B cell (primary cell): Measurements from ENCODE around the gene B3GNT7. TPM values are rescaled to one million over a fixed set of nuclear protein-coding genes. Genes with fewer than 3 reads are reported as not detected.

Experiments used
- ATAC-seq: fragments of 200-7000 bp; cut with Tn5 transposase; one replicate; pipeline ENCODE4 v1.10.0; 2021; ENCODE audit warnings: low read depth, mild to moderate bottlenecking, moderate number of reproducible peaks, moderate library complexity
- CTCF ChIA-PET: fragments of 350-600 bp; sonication (Branson Sonifier 250); formaldehyde crosslinking; loops from one replicate; lab custom pipeline; 2021; ENCODE audit warnings: antibody characterized with exemption, inconsistent platforms; lab: Charles Lee
- POLR2A ChIA-PET: fragments of 350-600 bp; sonication (Branson Sonifier 250); formaldehyde crosslinking; loops from one replicate; lab custom pipeline; 2021; ENCODE audit warnings: antibody characterized with exemption; lab: Charles Lee
- DNase-seq: peaks from one replicate; pipeline ENCODE4 v3.0.0; 2013
- H2AFZ ChIP-seq: 2 replicates; pipeline ENCODE4 v1.6.1; 2012; ENCODE audit warnings: mild to moderate bottlenecking, low read depth, low read length; ENCODE audit not compliant: insufficient read depth, poor library complexity, severe bottlenecking
- H3K27ac ChIP-seq, 2 donors: 1 replicate in 1 of 2; 2 replicates in 1 of 2; pipeline ENCODE4 v1.5.1; 2012 to 2013; ENCODE audit warnings: low read length in 2 of 2, mild to moderate bottlenecking in 2 of 2, moderate library complexity in 1 of 2
- H3K27me3 ChIP-seq, 4 experiments: fragments of 200-600 bp in 1 of 4; sonication (generic) in 1 of 4; replicated peaks in 1 of 4; 1 replicate in 2 of 4; 2 replicates in 2 of 4; pipeline versions ENCODE4 v1.6.1 to v1.7.0; 2013 to 2016; ENCODE audit warnings: low read length in 3 of 4, mild to moderate bottlenecking in 2 of 4, mixed read lengths in 1 of 4, moderate library complexity in 1 of 4; ENCODE audit not compliant: insufficient read depth in 4 of 4, control insufficient read depth in 3 of 4; ENCODE audit errors: control extremely low read depth in 1 of 4
- H3K36me3 ChIP-seq, 2 experiments: replicated peaks in 1 of 2; 1 replicate in 1 of 2; 2 replicates in 1 of 2; pipeline versions ENCODE4 v1.6.1 to v1.7.1; 2013; ENCODE audit warnings: low read length in 1 of 2; ENCODE audit not compliant: insufficient read depth in 2 of 2, control insufficient read depth in 1 of 2; ENCODE audit errors: control extremely low read depth in 1 of 2, extremely low read depth in 1 of 2
- H3K4me1 ChIP-seq, 2 donors: fragments of 200-600 bp in 1 of 2; sonication (generic) in 1 of 2; 1 replicate in 1 of 2; 2 replicates in 1 of 2; pipeline versions ENCODE4 v1.5.1 to v1.6.1; 2013 to 2017; ENCODE audit warnings: low read length in 2 of 2; ENCODE audit not compliant: control insufficient read depth in 2 of 2, insufficient read depth in 2 of 2
- H3K4me2 ChIP-seq: replicated peaks from 2 replicates; pipeline ENCODE3; 2012; ENCODE audit warnings: mild to moderate bottlenecking, low read depth, low read length; ENCODE audit not compliant: poor library complexity, severe bottlenecking
- H3K4me3 ChIP-seq, 5 experiments: fragments of 200-600 bp in 1 of 5; sonication (generic) in 1 of 5; 1 replicate in 3 of 5; 2 replicates in 2 of 5; pipeline versions ENCODE4 v1.5.1 to v1.7.0; 2011 to 2016; ENCODE audit warnings: low read length in 4 of 5, mild to moderate bottlenecking in 4 of 5, low read depth in 2 of 5, control low read depth in 1 of 5, moderate library complexity in 1 of 5; ENCODE audit not compliant: insufficient read depth in 1 of 5; ENCODE audit errors: control extremely low read depth in 1 of 5, extremely low read depth in 1 of 5
- H3K79me2 ChIP-seq: fragments of 200-600 bp; sonication (generic); one replicate; pipeline ENCODE4 v1.6.0; 2016; ENCODE audit warnings: low read length; ENCODE audit not compliant: control insufficient read depth, insufficient read depth
- H3K9ac ChIP-seq: fragments of 200-600 bp; sonication (generic); 2 replicates; pipeline ENCODE4 v1.6.1; 2017; ENCODE audit warnings: mild to moderate bottlenecking, low read length, moderate library complexity
- H3K9me3 ChIP-seq, 3 donors: one replicate each; pipeline versions ENCODE4 v1.6.1 to v1.7.1; 2013; ENCODE audit warnings: low read length in 2 of 3; ENCODE audit not compliant: control insufficient read depth in 2 of 3, insufficient read depth in 1 of 3; ENCODE audit errors: control extremely low read depth in 1 of 3
- H4K20me1 ChIP-seq: 2 replicates; pipeline ENCODE4 v1.6.0; 2012; ENCODE audit warnings: mild to moderate bottlenecking, low read length; ENCODE audit not compliant: insufficient read depth, control insufficient read depth, poor library complexity, severe bottlenecking
- H3K27ac Mint-ChIP-seq: one replicate; pipeline ENCODE4 v1.8.0; 2021; ENCODE audit warnings: mixed read lengths
- H3K27me3 Mint-ChIP-seq: one replicate; pipeline ENCODE4 v1.8.0; 2021; ENCODE audit warnings: mixed read lengths
- H3K4me1 Mint-ChIP-seq: one replicate; pipeline ENCODE4 v1.8.0; 2021; ENCODE audit warnings: mixed read lengths
- H3K4me3 Mint-ChIP-seq: one replicate; pipeline ENCODE4 v1.8.0; 2021; ENCODE audit warnings: mixed read lengths
- H3K9me3 Mint-ChIP-seq: one replicate; pipeline ENCODE4 v1.8.0; 2022; ENCODE audit warnings: mixed read lengths; ENCODE audit not compliant: insufficient read depth
- EZH2 ChIP-seq: IDR thresholded peaks from 2 replicates; pipeline ENCODE4 v1.6.1; 2012; ENCODE audit warnings: borderline replicate concordance, low read depth, mild to moderate bottlenecking, moderate library complexity, low read length; ENCODE audit not compliant: insufficient read depth, poor library complexity, severe bottlenecking
- WGBS: methylation state at CpG from one replicate; pipeline ENCODE4 v1.1.5; 2013; ENCODE audit warnings: missing lambda C conversion rate; ENCODE audit not compliant: insufficient coverage; 5-methylcytosine and 5-hydroxymethylcytosine counted together
- intact Hi-C: fragments of 100-400 bp; cut with micrococcal nuclease; formaldehyde crosslinking; loops from one replicate; pipeline ENCODE4 v1.10.0; 2022
- polyA plus RNA-seq: library from polyadenylated mRNA; depleted of rRNA; stranded (reverse); fragments of >200 nt; gene quantifications from 2 replicates; pipeline ENCODE4 v1.2.3, GENCODE V29; 2012
- total RNA-seq, 2 donors: library from RNA; stranded (reverse); fragments of 120-200 nt in 1 of 2; gene quantifications; 1 replicate in 1 of 2; 2 replicates in 1 of 2; pipeline versions ENCODE4 v1.2.3 to v1.2.4, GENCODE V29; 2013 to 2022
- TF ChIP-seq, protein P1 (sequence below): fragments of 200-600 bp; IDR thresholded peaks from one replicate; pipeline ENCODE4 v1.8.0; 2022; ENCODE audit warnings: antibody characterized with exemption, mild to moderate bottlenecking

Gene B3GNT7
- total and polyA plus RNA-seq, 2 donors (not counting 1 experiment from before 2014, with no cell fraction given), result 5.7 to 14.3 TPM

DNA sequence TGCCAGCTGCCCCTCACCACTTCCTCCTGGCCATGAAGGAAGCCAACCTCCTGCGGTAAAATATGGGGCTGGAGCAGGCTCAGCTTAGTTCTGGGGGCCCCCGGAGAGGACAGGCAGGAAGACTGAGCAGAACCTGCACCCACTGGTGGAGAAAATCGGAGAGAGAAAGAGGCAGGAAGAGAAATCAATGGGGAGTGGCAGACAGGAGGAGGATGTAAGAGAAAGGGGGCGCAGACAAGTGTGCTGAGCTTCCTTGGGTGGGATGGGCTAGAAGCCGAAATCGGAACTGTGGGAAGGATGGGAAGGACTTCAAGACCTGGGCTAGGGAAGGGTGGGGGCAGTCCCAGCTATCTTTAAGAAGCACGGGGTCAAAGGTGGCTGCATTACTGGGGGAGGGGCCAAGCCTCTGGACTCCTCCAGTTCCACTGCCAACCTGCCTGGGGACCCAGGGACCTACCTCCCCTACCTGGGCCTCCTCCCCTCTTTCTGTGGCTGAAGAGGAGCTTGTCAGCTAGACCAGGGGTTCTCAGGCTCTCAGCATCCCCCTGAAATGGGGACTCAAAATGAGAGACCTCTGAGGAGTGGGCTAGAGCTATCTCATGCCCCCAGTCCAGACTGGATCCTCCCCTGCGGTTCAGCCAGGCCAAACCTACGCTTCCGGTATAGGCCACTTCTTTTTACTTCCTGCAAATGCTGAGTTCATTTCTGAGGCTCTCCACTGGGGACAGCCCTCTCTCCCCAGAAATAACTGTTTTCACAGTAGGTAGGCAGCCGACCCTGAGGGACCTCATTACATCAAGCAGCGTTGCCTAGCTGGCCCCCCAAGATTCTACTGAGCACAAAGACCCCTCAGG is 33.6 kb upstream of the B3GNT7 start:
- no peaks in the 10 kb centered on the region for H3K36me3 ChIP-seq
- peaks cover 17 to 23% of the 10 kb centered on the region in 2 donors for H3K4me1 ChIP-seq
- DNase-seq (peak; percentile 61), ATAC-seq (peak; percentile 87)
- H3K27me3 Mint-ChIP-seq, result no peaks in the 10 kb centered on the region
- ChIA-PET POLR2A (interaction anchor here (1.0 to 2.2 kb wide), 2 partner anchors 31 to 58 kb away, joined by 3 to 9 read pairs; no protein-coding TSS in a partner anchor), CTCF (interaction anchor here (0.8 to 1.8 kb wide), 8 partner anchors 10 to 65 kb away, joined by 3 to 6 read pairs (median 4); partner anchors contain the start of gene B3GNT7)
- H3K9me3 Mint-ChIP-seq, result no peaks in the 10 kb centered on the region
- peak overlapping the region; percentile 53 for H3K4me2 ChIP-seq
- H3K9me3 ChIP-seq, result no peaks in the 10 kb centered on the region
- no peak overlapping the region for H3K9ac ChIP-seq
- H3K27ac ChIP-seq, result peak overlapping the region in 1 of 2 donors; percentile 38
- no peaks in the 10 kb centered on the region for H4K20me1 ChIP-seq
- intact Hi-C loops, result loop anchor here (1.0 kb wide), 1 partner anchor 32 kb away; no protein-coding TSS in a partner anchor
- peak overlapping the region; percentile 32 for H3K4me3 Mint-ChIP-seq
- no peak overlapping the region for H3K4me3 ChIP-seq
- no peaks in the 10 kb centered on the region for H3K27me3 ChIP-seq
- TF ChIP-seq, protein P1, sequence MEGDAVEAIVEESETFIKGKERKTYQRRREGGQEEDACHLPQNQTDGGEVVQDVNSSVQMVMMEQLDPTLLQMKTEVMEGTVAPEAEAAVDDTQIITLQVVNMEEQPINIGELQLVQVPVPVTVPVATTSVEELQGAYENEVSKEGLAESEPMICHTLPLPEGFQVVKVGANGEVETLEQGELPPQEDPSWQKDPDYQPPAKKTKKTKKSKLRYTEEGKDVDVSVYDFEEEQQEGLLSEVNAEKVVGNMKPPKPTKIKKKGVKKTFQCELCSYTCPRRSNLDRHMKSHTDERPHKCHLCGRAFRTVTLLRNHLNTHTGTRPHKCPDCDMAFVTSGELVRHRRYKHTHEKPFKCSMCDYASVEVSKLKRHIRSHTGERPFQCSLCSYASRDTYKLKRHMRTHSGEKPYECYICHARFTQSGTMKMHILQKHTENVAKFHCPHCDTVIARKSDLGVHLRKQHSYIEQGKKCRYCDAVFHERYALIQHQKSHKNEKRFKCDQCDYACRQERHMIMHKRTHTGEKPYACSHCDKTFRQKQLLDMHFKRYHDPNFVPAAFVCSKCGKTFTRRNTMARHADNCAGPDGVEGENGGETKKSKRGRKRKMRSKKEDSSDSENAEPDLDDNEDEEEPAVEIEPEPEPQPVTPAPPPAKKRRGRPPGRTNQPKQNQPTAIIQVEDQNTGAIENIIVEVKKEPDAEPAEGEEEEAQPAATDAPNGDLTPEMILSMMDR, result peak; percentile 23
- no peak for TF ChIP-seq EZH2
- H2AFZ ChIP-seq, result peak overlapping the region; percentile 81
- peak overlapping the region; percentile 69 for H3K27ac Mint-ChIP-seq
- WGBS, result 35% methylated on average over 11 of the region's 12 CpGs
- H3K79me2 ChIP-seq, result no peaks in the 10 kb centered on the region
- peaks cover 25% of the 10 kb centered on the region for H3K4me1 Mint-ChIP-seq
